Upper lobe of right lung (tissue), 1 donor: Measurements from ENCODE around the gene VPS16. TPM values are rescaled to one million over a fixed set of nuclear protein-coding genes. Genes with fewer than 3 reads are reported as not detected.
A peak's percentile ranks its signal among the peaks of the same experiment; 100 is the strongest.

Source experiments
- ATAC-seq: fragments of 200-7000 bp; cut with Tn5 transposase; one replicate; pipeline ENCODE4 v1.9.1; 2020; ENCODE audit warnings: mild to moderate bottlenecking, moderate library complexity
- DNase-seq: peaks from one replicate; pipeline ENCODE4 v3.0.0-alpha.2; 2020
- H3K27ac ChIP-seq: fragments of 200-600 bp; one replicate; pipeline ENCODE4 v1.8.0; 2022
- H3K27me3 ChIP-seq: fragments of 200-600 bp; one replicate; pipeline ENCODE4 v1.8.0; 2022; ENCODE audit warnings: mild to moderate bottlenecking
- H3K36me3 ChIP-seq: fragments of 200-600 bp; one replicate; pipeline ENCODE4 v1.8.0; 2022
- H3K4me1 ChIP-seq: fragments of 200-600 bp; one replicate; pipeline ENCODE4 v1.8.0; 2022
- H3K4me3 ChIP-seq: fragments of 200-600 bp; one replicate; pipeline ENCODE4 v1.8.0; 2022; ENCODE audit warnings: mild to moderate bottlenecking
- H3K9me3 ChIP-seq: fragments of 200-600 bp; one replicate; pipeline ENCODE4 v1.8.0; 2022
- CTCF ChIP-seq: fragments of 200-600 bp; IDR thresholded peaks from one replicate; pipeline ENCODE4 v1.8.0; 2022; ENCODE audit warnings: antibody characterized with exemption
- intact Hi-C: fragments of 100-400 bp; cut with DNase I; formaldehyde crosslinking; loops from one replicate; pipeline ENCODE4 v1.11.0; 2022
- total RNA-seq: library from RNA; stranded (reverse); fragmentation: NEBNext Ultra II Directional; extraction: Animal tissue kit (Norgen Biotek cat#: 25700); gene quantifications from one replicate; pipeline ENCODE4 v1.2.1, GENCODE V29; 2021
- donor health status: DM: no; HTN: yes; CAD: no; lungs with severe emphysema.

VPS16 gene
- total RNA-seq, 1 donor from 2014 or later: 34.8 TPM

DNA sequence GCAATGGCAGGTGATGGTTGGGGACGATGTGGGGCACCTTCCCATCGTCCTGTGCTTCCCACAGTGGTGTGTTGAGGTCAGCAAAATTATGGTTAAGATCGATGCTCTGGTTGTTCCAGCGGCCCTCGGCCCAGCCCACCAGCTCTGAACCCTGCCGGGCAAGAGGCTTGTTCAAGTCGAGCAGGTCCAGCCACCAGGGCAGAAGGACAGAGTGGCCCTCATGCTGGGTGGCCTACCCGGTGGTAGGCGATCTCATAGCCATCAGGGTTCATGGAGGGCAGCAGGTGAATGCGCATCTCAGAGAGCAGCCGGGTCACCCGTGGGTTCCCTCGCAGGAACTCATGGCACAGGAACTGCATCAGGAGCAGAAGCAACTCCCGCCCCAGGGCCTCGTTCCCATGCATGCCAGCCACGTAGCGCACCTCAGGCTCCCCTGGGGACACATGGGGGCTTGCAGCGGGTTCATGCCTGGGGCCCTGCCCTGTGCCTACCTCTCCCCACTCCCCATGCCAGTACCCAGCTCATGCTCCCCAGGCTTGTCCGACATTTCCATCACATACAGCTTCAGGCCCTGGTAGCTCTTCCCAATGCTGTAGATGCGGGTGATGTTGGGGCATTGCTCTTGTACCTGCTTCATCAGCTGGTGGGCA is 44.4 kb upstream of the VPS16 start:
- no peak overlapping the region for H3K4me3 ChIP-seq
- H3K27me3 ChIP-seq: peaks cover 38% of the 10 kb centered on the region
- no peaks in the 10 kb centered on the region for H3K9me3 ChIP-seq
- no peak for TF ChIP-seq CTCF
- no peak overlapping the region for H3K27ac ChIP-seq
- ATAC-seq (no peak), DNase-seq (no peak)
- H3K36me3 ChIP-seq: no peaks in the 10 kb centered on the region
- intact Hi-C loops: no loop called here
- H3K4me1 ChIP-seq: peaks cover 12% of the 10 kb centered on the region

- Histone ChIP-seq H3K4me3 (no peak overlapping the region), H3K9me3 (no peaks in the 10 kb centered on the region), H3K27ac (no peak overlapping the region), H3K27me3 (peaks cover 44% of the 10 kb centered on the region), H3K4me1 (peaks cover 12% of the 10 kb centered on the region), H3K36me3 (no peaks in the 10 kb centered on the region)
- ATAC-seq (no peak), DNase-seq (no peak)
- intact Hi-C loops: no loop called here
- no peak for TF ChIP-seq CTCF
Measured at GRCh38 chr20:2797136-2797983, 43.2 kb upstream of the VPS16 start.

DNA sequence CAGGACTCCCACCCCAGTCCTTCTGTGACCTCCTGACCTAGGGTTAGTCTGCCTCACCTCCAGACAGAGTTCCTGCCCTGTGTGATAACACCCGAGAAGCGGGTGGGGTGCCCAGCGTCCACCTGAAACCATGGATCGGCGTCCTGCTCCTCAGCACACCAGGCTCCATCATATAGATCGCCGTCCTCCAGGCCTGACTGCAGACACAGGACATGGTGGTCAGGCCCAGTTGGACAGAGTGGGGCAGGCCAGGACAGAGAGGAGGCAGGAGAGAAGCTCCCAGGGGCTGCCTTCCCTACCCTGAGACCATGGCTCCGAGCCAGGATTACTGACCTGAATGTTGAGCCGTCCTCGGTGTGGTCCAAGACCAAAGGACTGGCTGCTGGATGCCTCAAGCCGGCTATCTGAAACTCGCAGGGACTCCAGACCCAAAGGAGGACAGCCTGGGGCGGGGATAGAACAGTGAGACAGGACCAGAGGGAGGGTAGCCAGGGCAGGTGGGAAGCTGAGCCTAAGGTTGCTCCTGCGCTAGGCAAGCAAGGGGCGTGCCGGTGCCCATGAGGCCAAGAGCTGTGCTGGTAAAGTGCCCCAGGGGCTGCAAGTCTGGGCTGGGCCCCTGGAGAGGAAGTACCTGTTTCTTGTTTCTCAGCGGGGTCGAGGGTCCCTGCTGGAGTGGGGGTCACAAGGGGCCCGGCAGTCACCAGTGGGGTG is 42.3 kb upstream of the VPS16 start:
- no peaks in the 10 kb centered on the region for H3K36me3 ChIP-seq
- intact Hi-C loops: no loop called here
- peaks cover 51% of the 10 kb centered on the region for H3K27me3 ChIP-seq
- H3K4me1 ChIP-seq: peaks cover 12% of the 10 kb centered on the region
- no peak for TF ChIP-seq CTCF
- no peaks in the 10 kb centered on the region for H3K9me3 ChIP-seq
- no peak for ATAC-seq
- no peak overlapping the region for H3K27ac ChIP-seq
- no peak overlapping the region for H3K4me3 ChIP-seq
- no peak for DNase-seq

DNA sequence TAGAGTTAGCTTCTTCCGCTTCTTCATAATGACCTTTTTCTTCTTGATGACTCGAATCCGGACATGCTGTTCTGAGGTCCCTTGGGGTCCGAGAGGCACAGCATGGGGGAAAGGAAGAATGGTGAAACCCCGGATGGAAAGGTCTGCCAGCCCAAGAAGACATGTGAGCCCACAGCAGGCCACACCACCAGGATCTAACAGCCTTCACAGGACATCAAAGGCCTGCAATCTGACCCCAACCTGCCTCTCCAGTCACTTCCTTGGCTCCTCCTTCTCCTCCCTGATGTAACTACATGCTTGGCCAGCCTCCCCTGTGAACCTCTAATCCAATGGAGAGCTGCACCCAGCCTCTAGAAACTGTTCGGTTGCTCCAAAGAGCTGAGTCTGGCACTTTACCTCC is 41.7 kb upstream of the VPS16 start:
- no peaks in the 10 kb centered on the region for H3K9me3 ChIP-seq
- TF ChIP-seq CTCF: no peak
- H3K4me1 ChIP-seq: peaks cover 12% of the 10 kb centered on the region
- no peak for DNase-seq
- no peak overlapping the region for H3K4me3 ChIP-seq
- H3K27me3 ChIP-seq: peaks cover 53% of the 10 kb centered on the region
- no peak overlapping the region for H3K27ac ChIP-seq
- intact Hi-C loops: no loop called here
- H3K36me3 ChIP-seq: no peaks in the 10 kb centered on the region
- no peak for ATAC-seq

- peaks cover 58% of the 10 kb centered on the region for H3K27me3 ChIP-seq
- no peak overlapping the region for H3K27ac ChIP-seq
- no peaks in the 10 kb centered on the region for H3K36me3 ChIP-seq
- no peaks in the 10 kb centered on the region for H3K9me3 ChIP-seq
- no peak for DNase-seq
- H3K4me1 ChIP-seq: peaks cover 12% of the 10 kb centered on the region
- intact Hi-C loops: no loop called here
- peak overlapping the region; percentile 32 for H3K4me3 ChIP-seq
- ATAC-seq: no peak
- no peak for TF ChIP-seq CTCF
Measured at GRCh38 chr20:2799271-2799670, 41.3 kb upstream of the VPS16 start.
